CD4-positive, alpha-beta T cell (primary cell): Measurements from ENCODE around the gene ALOX12B. TPM values are rescaled to one million over a fixed set of nuclear protein-coding genes. Genes with fewer than 3 reads are reported as not detected.

Experiments used
- ATAC-seq: fragments of 200-7000 bp; cut with Tn5 transposase; one replicate; pipeline ENCODE4 v1.10.0; 2022; ENCODE audit warnings: mild to moderate bottlenecking; ENCODE audit not compliant: poor library complexity
- CTCF ChIA-PET: fragments of 350-600 bp; sonication (Branson Sonifier 250); formaldehyde crosslinking; loops from one replicate; lab custom pipeline; 2021; ENCODE audit warnings: antibody characterized with exemption, inconsistent platforms; lab: Charles Lee
- POLR2A ChIA-PET: fragments of 350-600 bp; sonication (Branson Sonifier 250); formaldehyde crosslinking; loops from one replicate; lab custom pipeline; 2021; ENCODE audit warnings: antibody characterized with exemption, inconsistent platforms; lab: Charles Lee
- DNase-seq, 14 experiments: peaks; one replicate each; pipeline ENCODE4 v3.0.0-alpha.2; 2013 to 2020; ENCODE audit warnings: mixed read lengths in 2 of 14
- H3K27ac ChIP-seq, 2 donors: one replicate each; pipeline versions ENCODE4 v1.5.1 to v1.7.0; 2013; ENCODE audit warnings: low read length in 2 of 2, low read depth in 1 of 2, mild to moderate bottlenecking in 1 of 2
- H3K27me3 ChIP-seq, 2 experiments: 1 replicate in 1 of 2; 2 replicates in 1 of 2; pipeline versions ENCODE4 v1.6.1 to v1.7.0; 2013; ENCODE audit warnings: low read length in 2 of 2, control low read depth in 1 of 2, mild to moderate bottlenecking in 1 of 2, moderate library complexity in 1 of 2; ENCODE audit not compliant: insufficient read depth in 2 of 2, control insufficient read depth in 1 of 2
- H3K36me3 ChIP-seq: one replicate; pipeline ENCODE4 v1.6.1; 2013; ENCODE audit warnings: low read length, control low read depth; ENCODE audit not compliant: insufficient read depth
- H3K4me1 ChIP-seq: one replicate; pipeline ENCODE4 v1.6.1; 2013; ENCODE audit warnings: low read length, control low read depth; ENCODE audit not compliant: insufficient read depth
- H3K4me3 ChIP-seq: one replicate; pipeline ENCODE4 v1.5.1; 2013; ENCODE audit warnings: mild to moderate bottlenecking, low read length, moderate library complexity
- H3K9me3 ChIP-seq, 2 experiments: 1 replicate in 1 of 2; 2 replicates in 1 of 2; pipeline versions ENCODE4 v1.6.1 to v1.7.0; 2013; ENCODE audit warnings: low read length in 2 of 2, mild to moderate bottlenecking in 2 of 2, control low read depth in 1 of 2, moderate library complexity in 1 of 2; ENCODE audit not compliant: control insufficient read depth in 1 of 2, insufficient read depth in 1 of 2
- H3K27ac Mint-ChIP-seq: one replicate; pipeline ENCODE4 v1.8.0; 2020; ENCODE audit warnings: mixed read lengths
- H3K27me3 Mint-ChIP-seq: one replicate; pipeline ENCODE4 v1.8.0; 2021; ENCODE audit warnings: mixed read lengths
- H3K36me3 Mint-ChIP-seq: one replicate; pipeline ENCODE4 v1.8.0; 2021; ENCODE audit warnings: low read depth, mixed read lengths
- H3K4me1 Mint-ChIP-seq: one replicate; pipeline ENCODE4 v1.8.0; 2021; ENCODE audit warnings: low read depth, mixed read lengths
- H3K4me3 Mint-ChIP-seq: one replicate; pipeline ENCODE4 v1.8.0; 2020; ENCODE audit warnings: mild to moderate bottlenecking, mixed read lengths
- H3K9me3 Mint-ChIP-seq: one replicate; pipeline ENCODE4 v1.8.0; 2020; ENCODE audit warnings: mixed read lengths
- intact Hi-C, 2 experiments: fragments of 100-400 bp; cut with DNase I in 1 of 2; cut with micrococcal nuclease in 1 of 2; formaldehyde crosslinking; loops; one replicate each; pipeline versions ENCODE4 v1.15.1 to v1.9.0; 2023 to 2025; cut with DNase I, micrococcal nuclease
- total RNA-seq, 174 experiments: library from RNA in 2 of 174; stranded (reverse) in 2 of 174; gene quantifications; one replicate each; pipeline ENCODE4 v1.2.3 and lab custom pipeline; 2021 to 2026
- TF ChIP-seq, protein P1 (sequence below): fragments of 200-600 bp; IDR thresholded peaks from one replicate; pipeline ENCODE4 v1.8.0; 2022; ENCODE audit warnings: antibody characterized with exemption, mild to moderate bottlenecking

ALOX12B gene
- total RNA-seq, 2 experiments from 2014 or later = 0.41 TPM; not detected in 1

DNA sequence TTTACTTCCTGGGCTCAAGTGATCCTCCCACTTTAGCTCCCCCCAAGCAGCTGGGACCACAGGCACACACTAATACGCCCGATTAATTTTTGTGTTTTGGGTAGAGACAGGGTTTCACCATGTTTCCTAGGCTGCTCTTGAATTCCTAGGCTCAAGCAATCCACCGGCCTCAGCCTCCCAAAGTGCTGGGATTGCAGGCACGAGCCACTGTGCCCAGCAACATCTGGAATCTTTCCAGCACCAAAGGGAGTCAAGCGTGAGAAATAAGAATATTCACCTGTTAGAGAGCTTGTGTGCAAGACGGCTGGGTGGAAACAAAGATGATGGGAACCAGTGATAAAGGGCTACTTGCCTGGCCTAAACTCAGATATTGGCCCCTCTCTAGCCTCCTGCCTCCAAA, 14.2 kb upstream of the ALOX12B start:
- Histone ChIP-seq H3K36me3 (no peaks in the 10 kb centered on the region), H3K27ac (no peak overlapping the region), H3K9me3 (no peaks in the 10 kb centered on the region), H3K4me3 (no peak overlapping the region), H3K4me1 (no peaks in the 10 kb centered on the region), H3K27me3 (no peaks in the 10 kb centered on the region)
- Mint-ChIP-seq H3K4me3 (no peak overlapping the region), H3K4me1 (no peaks in the 10 kb centered on the region), H3K9me3 (no peaks in the 10 kb centered on the region), H3K27ac (no peak overlapping the region), H3K36me3 (no peaks in the 10 kb centered on the region), H3K27me3 (no peaks in the 10 kb centered on the region)
- DNase-seq (no peak), ATAC-seq (no peak)
- TF ChIP-seq, protein P1, sequence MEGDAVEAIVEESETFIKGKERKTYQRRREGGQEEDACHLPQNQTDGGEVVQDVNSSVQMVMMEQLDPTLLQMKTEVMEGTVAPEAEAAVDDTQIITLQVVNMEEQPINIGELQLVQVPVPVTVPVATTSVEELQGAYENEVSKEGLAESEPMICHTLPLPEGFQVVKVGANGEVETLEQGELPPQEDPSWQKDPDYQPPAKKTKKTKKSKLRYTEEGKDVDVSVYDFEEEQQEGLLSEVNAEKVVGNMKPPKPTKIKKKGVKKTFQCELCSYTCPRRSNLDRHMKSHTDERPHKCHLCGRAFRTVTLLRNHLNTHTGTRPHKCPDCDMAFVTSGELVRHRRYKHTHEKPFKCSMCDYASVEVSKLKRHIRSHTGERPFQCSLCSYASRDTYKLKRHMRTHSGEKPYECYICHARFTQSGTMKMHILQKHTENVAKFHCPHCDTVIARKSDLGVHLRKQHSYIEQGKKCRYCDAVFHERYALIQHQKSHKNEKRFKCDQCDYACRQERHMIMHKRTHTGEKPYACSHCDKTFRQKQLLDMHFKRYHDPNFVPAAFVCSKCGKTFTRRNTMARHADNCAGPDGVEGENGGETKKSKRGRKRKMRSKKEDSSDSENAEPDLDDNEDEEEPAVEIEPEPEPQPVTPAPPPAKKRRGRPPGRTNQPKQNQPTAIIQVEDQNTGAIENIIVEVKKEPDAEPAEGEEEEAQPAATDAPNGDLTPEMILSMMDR = no peak
- CTCF ChIA-PET = interaction anchor here (0.6 to 2.2 kb wide), 5 partner anchors 9 to 189 kb away, joined by 3 to 6 read pairs (median 3); no protein-coding TSS in a partner anchor
- POLR2A ChIA-PET = no interaction called here
- intact Hi-C loops = no loop called here

- ATAC-seq = no peak
- DNase-seq = no peak
- CTCF ChIA-PET = interaction anchor here (0.9 to 2.2 kb wide), 2 partner anchors 10 to 21 kb away, joined by 3 to 6 read pairs; no protein-coding TSS in a partner anchor
- Mint-ChIP-seq H3K4me1 (no peaks in the 10 kb centered on the region), H3K36me3 (no peaks in the 10 kb centered on the region), H3K9me3 (no peaks in the 10 kb centered on the region), H3K27ac (no peak overlapping the region), H3K4me3 (no peak overlapping the region), H3K27me3 (no peaks in the 10 kb centered on the region)
- TF ChIP-seq, protein P1 = no peak
- Histone ChIP-seq H3K27me3 (no peaks in the 10 kb centered on the region), H3K4me1 (no peaks in the 10 kb centered on the region), H3K27ac (no peak overlapping the region), H3K4me3 (no peak overlapping the region), H3K36me3 (no peaks in the 10 kb centered on the region), H3K9me3 (no peaks in the 10 kb centered on the region)
- POLR2A ChIA-PET = interaction anchor here (1.4 kb wide), 1 partner anchor 9 kb away, joined by 6 read pairs; no protein-coding TSS in a partner anchor
- intact Hi-C loops = no loop called here
Measured at GRCh38 chr17:8100763-8101162, 13.2 kb upstream of the ALOX12B start.

DNA sequence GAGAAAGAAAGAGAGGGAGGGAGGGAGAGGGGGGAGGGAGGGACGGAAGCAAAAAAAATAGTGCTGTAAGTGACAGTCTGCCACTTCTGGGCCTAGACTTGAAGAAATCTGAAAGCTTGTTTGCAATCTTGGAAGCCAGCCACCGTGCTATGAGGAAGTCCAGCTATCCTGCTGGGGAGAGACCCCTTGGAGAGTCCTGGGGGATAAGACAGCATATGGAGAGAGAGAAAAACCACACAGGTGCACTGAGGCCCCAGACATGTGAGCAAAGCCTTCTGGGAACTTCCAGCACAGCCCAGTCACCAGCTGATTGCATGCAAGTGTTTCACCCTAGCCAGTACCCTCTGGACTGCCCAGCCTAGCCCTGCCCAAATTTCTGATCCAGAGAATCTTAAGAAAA, 12.6 kb upstream of the ALOX12B start:
- no peaks in the 10 kb centered on the region for H3K27me3 ChIP-seq
- no peaks in the 10 kb centered on the region for H3K4me1 ChIP-seq
- H3K4me1 Mint-ChIP-seq = peaks cover 3% of the 10 kb centered on the region
- TF ChIP-seq, protein P1 = no peak
- H3K9me3 Mint-ChIP-seq = no peaks in the 10 kb centered on the region
- no peak for ATAC-seq
- H3K4me3 Mint-ChIP-seq = no peak overlapping the region
- ChIA-PET CTCF (interaction anchor here (1.0 to 2.2 kb wide), 2 partner anchors 10 to 27 kb away, joined by 3 to 6 read pairs; no protein-coding TSS in a partner anchor), POLR2A (interaction anchor here (1.4 kb wide), 1 partner anchor 10 kb away, joined by 6 read pairs; no protein-coding TSS in a partner anchor)
- H3K27ac ChIP-seq = no peak overlapping the region
- no peaks in the 10 kb centered on the region for H3K36me3 Mint-ChIP-seq
- no peaks in the 10 kb centered on the region for H3K9me3 ChIP-seq
- H3K27ac Mint-ChIP-seq = no peak overlapping the region
- no peaks in the 10 kb centered on the region for H3K27me3 Mint-ChIP-seq
- no peaks in the 10 kb centered on the region for H3K36me3 ChIP-seq
- DNase-seq = no peak
- H3K4me3 ChIP-seq = no peak overlapping the region
- intact Hi-C loops = no loop called here
